HG03432 (cell line): ENCODE data around the gene VRK3.
"Not testable (repeated sequence)": the region's sequence is repeated elsewhere in the genome, so short reads cannot be mapped to it uniquely, and the experiment has no call there.

Experiments used
- ATAC-seq: cut with Tn5 transposase; IDR thresholded peaks from one replicate; pipeline ENCODE4 v1.9.1; 2021; ENCODE audit warnings: mild to moderate bottlenecking, moderate library complexity; ENCODE audit not compliant: unreplicated experiment

VRK3 gene

GRCh38 chr19:49988433-49988832 lies 36.7 kb downstream of the VRK3 start:
- no peak for ATAC-seq

- no peak for ATAC-seq
Observed at GRCh38 chr19:49988007-49988406, 37.2 kb downstream of the VRK3 start.

GRCh38 chr19:49987159-49987698 lies 37.9 kb downstream of the VRK3 start:
- no peak for ATAC-seq

GRCh38 chr19:49986354-49986753 lies 38.8 kb downstream of the VRK3 start:
- no peak for ATAC-seq

- no peak for ATAC-seq
Observed at GRCh38 chr19:49985871-49986270, 39.3 kb downstream of the VRK3 start.

- no peak for ATAC-seq
Observed at GRCh38 chr19:49984491-49984890, 40.7 kb downstream of the VRK3 start.

GRCh38 chr19:49983645-49984229 lies 41.4 kb downstream of the VRK3 start:
- ATAC-seq: no peak

GRCh38 chr19:49981603-49982593 lies 43.3 kb downstream of the VRK3 start:
- no peak for ATAC-seq

- ATAC-seq: no peak
Observed at GRCh38 chr19:49978324-49978723, 46.8 kb downstream of the VRK3 start.

- ATAC-seq: no peak
Observed at GRCh38 chr19:49977881-49978280, 47.3 kb downstream of the VRK3 start.

GRCh38 chr19:49977076-49977475 lies 48.1 kb downstream of the VRK3 start:
- ATAC-seq: no peak

GRCh38 chr19:49976496-49976895 lies 48.7 kb downstream of the VRK3 start:
- no peak for ATAC-seq

GRCh38 chr19:49975051-49975450 lies 50.1 kb downstream of the VRK3 start:
- ATAC-seq: no peak

GRCh38 chr19:49973987-49974386 lies 51.2 kb downstream of the VRK3 start:
- no peak for ATAC-seq

GRCh38 chr19:49972841-49973240 lies 52.3 kb downstream of the VRK3 start:
- ATAC-seq: no peak

- ATAC-seq: no peak
Observed at GRCh38 chr19:49971991-49972411, 53.2 kb downstream of the VRK3 start.

GRCh38 chr19:49969355-49969754 lies 55.8 kb downstream of the VRK3 start:
- ATAC-seq: not testable (repeated sequence)

GRCh38 chr19:49968279-49968922 lies 56.8 kb downstream of the VRK3 start:
- no peak for ATAC-seq

- ATAC-seq: not testable (repeated sequence)
Observed at GRCh38 chr19:49960980-49961379, 64.2 kb downstream of the VRK3 start, which contains the start of gene SIGLEC11. TSS of gene SIGLEC11 (minus strand) at chr19:49961172. CDS start at chr19:49961081, 91 bp downstream.

- ATAC-seq: not testable (repeated sequence)
Observed at GRCh38 chr19:49959892-49960291, 65.3 kb downstream of the VRK3 start.

GRCh38 chr19:49958596-49958995 lies 66.6 kb downstream of the VRK3 start:
- ATAC-seq: not testable (repeated sequence)
